Mucosa of descending colon (tissue), 3 donors: ENCODE measurements around the gene RPP38. TPM values are rescaled to one million over a fixed set of nuclear protein-coding genes. Genes with fewer than 3 reads are reported as not detected.

Experiments
- ATAC-seq: fragments of 200-7000 bp; cut with Tn5 transposase; one replicate; pipeline ENCODE4 v1.9.1; 2020; ENCODE audit warnings: mild to moderate bottlenecking, moderate library complexity
- DNase-seq, 3 donors: peaks; one replicate each; pipeline ENCODE4 v3.0.0-alpha.2; 2020
- H3K36me3 ChIP-seq: fragments of 200-600 bp; one replicate; pipeline ENCODE4 v1.8.0; 2021; ENCODE audit warnings: low read depth, mild to moderate bottlenecking
- H3K4me1 ChIP-seq: fragments of 200-600 bp; one replicate; pipeline ENCODE4 v1.8.0; 2021; ENCODE audit warnings: low read depth, mild to moderate bottlenecking
- H3K4me3 ChIP-seq: fragments of 200-600 bp; one replicate; pipeline ENCODE4 v1.8.0; 2021; ENCODE audit warnings: mild to moderate bottlenecking
- H3K9me3 ChIP-seq: fragments of 200-600 bp; one replicate; pipeline ENCODE4 v1.8.0; 2021; ENCODE audit warnings: mild to moderate bottlenecking
- CTCF ChIP-seq: fragments of 200-600 bp; IDR thresholded peaks from one replicate; pipeline ENCODE4 v1.8.0; 2022; ENCODE audit warnings: antibody characterized with exemption, mild to moderate bottlenecking
- intact Hi-C, 2 donors: fragments of 100-400 bp; cut with DNase I in 1 of 2; cut with micrococcal nuclease in 1 of 2; formaldehyde crosslinking; loops; one replicate each; pipeline versions ENCODE4 v1.11.0 to v1.11.1; 2022; cut with DNase I, micrococcal nuclease
- long read RNA-seq, 2 donors: library from polyadenylated mRNA; unstranded; transcript quantifications; one replicate each; pipeline ENCODE4 v2.0.0, GENCODE V29; 2019 to 2021
- total RNA-seq, 3 donors: library from RNA; stranded (reverse); fragmentation: NEBNext Ultra II Directional in 2 of 3; extraction: Animal tissue kit (Norgen Biotek cat#: 25700) in 2 of 3; gene quantifications; one replicate each; pipeline versions ENCODE4 v1.2.1 to v1.2.4, GENCODE V29; 2021 to 2023
- donor health status: DM: no; HTN: no; CAD: no; lungs with moderate emphysema.
- donor health status: DM: no; HTN: no; CAD: no.
- donor health status: DM: no; HTN: yes; CAD: no.

The RPP38 gene
- 10 to 100 TPM; 15.8 to 17.9 (median 17.7) TPM for total RNA-seq
- long read RNA-seq, donor 1, transcript RPP38-204 (3 exons, 1,296 nt): minor isoform, 7 of 32 reads
- long read RNA-seq, donor 1, transcript RPP38-207 (2 exons, 1,537 nt): major isoform, 9 of 32 reads
- long read RNA-seq, donor 1, transcript RPP38-203 (2 exons, 1,030 nt): minor isoform, 5 of 32 reads
- long read RNA-seq, donor 1, partial matches to known transcripts: 4 of 32 reads
- long read RNA-seq, donor 1, other reads (novel, unspliced or antisense): 3 of 32 reads
- long read RNA-seq, donor 2, transcript RPP38-201 (3 exons, 1,457 nt): minor isoform, 6 of 24 reads
- long read RNA-seq, donor 2, transcript RPP38-204 (3 exons, 1,296 nt): major isoform, 7 of 24 reads
- long read RNA-seq, donor 2, transcript RPP38-207 (2 exons, 1,537 nt): minor isoform, 6 of 24 reads
- long read RNA-seq, donor 2, partial matches to known transcripts: 0 of 24 reads
- long read RNA-seq, donor 2, other reads (novel, unspliced or antisense): 1 of 24 reads

- DNase-seq: peak; percentile 97 to 98 (median 98)
- H3K9me3 ChIP-seq: no peaks in the 10 kb centered on the region
- H3K36me3 ChIP-seq: no peaks in the 10 kb centered on the region
- peaks cover 27% of the 10 kb centered on the region for H3K4me1 ChIP-seq
- H3K4me3 ChIP-seq: peak within 1 kb of the TSS; percentile 80
- peak; percentile 93 for ATAC-seq
- intact Hi-C loops: no loop called here
- no peak for TF ChIP-seq CTCF
Measured at GRCh38 chr10:15097011-15097812, at the start of gene RPP38. Gene RPP38 (plus strand): TSS chr10:15097355. CDS start chr10:15103315, 5,960 bp downstream.

- H3K36me3 ChIP-seq: no peaks in the 10 kb centered on the region
- H3K9me3 ChIP-seq: no peaks in the 10 kb centered on the region
- intact Hi-C loops: no loop called here
- DNase-seq: no peak
- no peaks in the 10 kb centered on the region for H3K4me1 ChIP-seq
- no peak overlapping the region for H3K4me3 ChIP-seq
- no peak for TF ChIP-seq CTCF
- no peak for ATAC-seq
Measured at GRCh38 chr10:15049533-15049932, 47.6 kb upstream of the RPP38 start.

- Histone ChIP-seq H3K4me3 (no peak overlapping the region), H3K9me3 (no peaks in the 10 kb centered on the region), H3K36me3 (no peaks in the 10 kb centered on the region), H3K4me1 (no peaks in the 10 kb centered on the region)
- intact Hi-C loops: no loop called here
- no peak for DNase-seq
- no peak for ATAC-seq
- no peak for TF ChIP-seq CTCF
Measured at GRCh38 chr10:15052121-15052520, 45.0 kb upstream of the RPP38 start.

GRCh38 chr10:15053061-15053460 lies 44.1 kb upstream of the RPP38 start:
- Histone ChIP-seq H3K4me1 (no peaks in the 10 kb centered on the region), H3K4me3 (no peak overlapping the region), H3K9me3 (no peaks in the 10 kb centered on the region), H3K36me3 (no peaks in the 10 kb centered on the region)
- TF ChIP-seq CTCF: no peak
- DNase-seq (no peak), ATAC-seq (no peak)
- intact Hi-C loops: no loop called here

- TF ChIP-seq CTCF: no peak
- ATAC-seq (no peak), DNase-seq (no peak)
- Histone ChIP-seq H3K4me1 (no peaks in the 10 kb centered on the region), H3K4me3 (no peak overlapping the region), H3K9me3 (peaks cover 9% of the 10 kb centered on the region), H3K36me3 (no peaks in the 10 kb centered on the region)
- intact Hi-C loops: no loop called here
Measured at GRCh38 chr10:15058689-15059088, 38.5 kb upstream of the RPP38 start.
